Activated naive CD8-positive, alpha-beta T cell (primary cell): ENCODE data around the gene ADAM12.
"Not testable (repeated sequence)": the region's sequence is repeated elsewhere in the genome, so short reads cannot be mapped to it uniquely, and the experiment has no call there.

Experiments
- H3K27ac Mint-ChIP-seq: one replicate; pipeline ENCODE4 v1.8.0; 2021; ENCODE audit warnings: mixed read lengths
- H3K27me3 Mint-ChIP-seq: one replicate; pipeline ENCODE4 v1.8.0; 2021; ENCODE audit warnings: mixed read lengths
- H3K36me3 Mint-ChIP-seq: one replicate; pipeline ENCODE4 v1.8.0; 2021; ENCODE audit warnings: mixed read lengths
- H3K4me1 Mint-ChIP-seq: one replicate; pipeline ENCODE4 v1.8.0; 2021; ENCODE audit warnings: low read depth, mixed read lengths
- H3K4me3 Mint-ChIP-seq: one replicate; pipeline ENCODE4 v1.8.0; 2021; ENCODE audit warnings: mild to moderate bottlenecking, mixed read lengths
- H3K9me3 Mint-ChIP-seq: one replicate; pipeline ENCODE4 v1.8.0; 2021; ENCODE audit warnings: low read depth, mixed read lengths

ADAM12 gene

DNA sequence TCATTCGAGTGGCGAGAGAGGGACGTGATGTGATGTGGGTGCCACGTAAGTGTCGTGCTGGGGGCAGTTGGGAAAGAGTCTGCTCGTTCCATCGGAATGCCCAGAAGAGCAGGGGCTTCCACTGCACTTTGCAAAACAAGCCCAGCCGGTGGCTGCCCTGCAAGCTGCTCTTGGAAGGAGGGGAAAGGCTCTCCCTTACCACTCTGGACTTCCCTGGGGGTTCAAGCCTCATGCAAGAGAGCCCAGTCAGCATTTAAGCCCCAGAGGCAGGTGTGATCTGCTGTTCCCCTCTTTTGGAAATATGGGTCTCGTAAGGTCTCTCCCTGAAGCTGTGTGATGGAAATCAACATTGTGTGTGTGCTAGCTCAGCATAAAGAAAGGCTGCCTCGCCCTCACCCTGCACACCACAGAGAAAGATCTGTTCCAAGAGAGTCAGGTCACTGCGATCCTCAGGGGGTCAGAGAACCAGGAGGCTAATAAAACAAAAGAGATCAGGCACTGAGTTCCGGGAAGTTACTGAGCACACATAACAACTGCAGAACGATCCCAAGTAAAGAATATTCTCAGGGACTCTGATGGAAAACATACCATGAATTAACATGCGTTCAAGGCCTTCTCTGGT is 212.5 kb downstream of the ADAM12 start:
- Mint-ChIP-seq H3K27ac (no peak overlapping the region), H3K4me1 (no peaks in the 10 kb centered on the region), H3K27me3 (no peaks in the 10 kb centered on the region), H3K4me3 (no peak overlapping the region), H3K9me3 (no peaks in the 10 kb centered on the region), H3K36me3 (no peaks in the 10 kb centered on the region)

DNA sequence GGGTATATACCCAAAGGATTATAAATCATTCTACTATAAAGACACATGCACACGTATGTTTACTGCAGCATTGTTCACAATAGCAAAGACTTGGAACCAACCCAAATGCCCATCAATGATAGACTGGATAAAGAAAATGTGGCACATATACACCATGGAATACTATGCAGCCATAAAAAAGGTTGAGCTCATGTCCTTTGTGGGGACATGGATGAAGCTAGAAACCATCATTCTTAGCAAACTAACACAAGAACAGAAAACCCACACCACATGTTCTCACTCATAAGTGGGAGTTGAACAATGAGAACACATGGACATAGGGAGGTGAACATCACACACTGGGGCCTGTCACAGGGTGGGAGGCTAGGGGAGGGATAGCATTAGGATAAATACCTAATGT is 215.5 kb downstream of the ADAM12 start:
- H3K27me3 Mint-ChIP-seq, H3K36me3 Mint-ChIP-seq, H3K4me1 Mint-ChIP-seq, H3K27ac Mint-ChIP-seq, H3K4me3 Mint-ChIP-seq, H3K9me3 Mint-ChIP-seq: not testable (repeated sequence)

DNA sequence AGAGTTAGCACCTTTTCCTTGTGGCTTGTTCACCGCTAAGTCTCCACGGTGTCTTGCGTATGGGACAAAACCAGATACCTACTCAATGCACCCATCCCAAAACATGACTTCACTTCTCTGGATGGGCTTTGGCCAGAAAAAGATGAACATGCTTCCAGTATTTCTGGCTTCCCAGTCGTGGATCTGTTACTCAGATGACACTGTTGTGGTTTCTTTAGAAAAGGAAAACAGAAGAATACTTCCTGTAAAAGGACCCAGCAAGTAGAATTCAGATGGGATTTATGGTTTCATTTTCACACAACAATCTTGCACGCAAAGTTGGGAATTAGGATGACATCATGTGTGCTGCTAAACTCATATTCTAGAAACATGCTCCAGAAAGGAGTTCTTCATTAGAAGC is 216.7 kb downstream of the ADAM12 start:
- H3K9me3 Mint-ChIP-seq = no peaks in the 10 kb centered on the region
- no peaks in the 10 kb centered on the region for H3K36me3 Mint-ChIP-seq
- no peak overlapping the region for H3K27ac Mint-ChIP-seq
- no peaks in the 10 kb centered on the region for H3K27me3 Mint-ChIP-seq
- H3K4me1 Mint-ChIP-seq = no peaks in the 10 kb centered on the region
- H3K4me3 Mint-ChIP-seq = no peak overlapping the region

DNA sequence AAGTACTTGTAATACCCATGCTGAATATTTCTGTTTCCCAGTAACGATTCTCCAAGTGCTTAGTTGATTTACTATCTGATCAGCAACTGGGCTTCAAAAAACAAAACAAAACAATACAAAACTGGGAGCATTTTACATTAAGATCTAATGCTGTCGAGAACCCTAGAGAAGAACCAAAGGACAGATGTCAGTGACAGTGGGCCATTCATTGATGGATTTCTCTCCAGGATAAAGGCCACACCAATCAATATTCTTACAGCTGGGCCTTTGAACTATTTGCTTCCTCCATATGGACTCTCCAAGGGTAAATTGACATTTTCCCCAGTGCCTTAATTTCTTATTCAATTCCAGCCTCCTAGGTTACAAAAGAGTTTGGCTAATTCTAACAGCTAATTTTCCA is 217.5 kb downstream of the ADAM12 start:
- Mint-ChIP-seq H3K36me3 (no peaks in the 10 kb centered on the region), H3K27ac (no peak overlapping the region), H3K4me1 (no peaks in the 10 kb centered on the region), H3K27me3 (no peaks in the 10 kb centered on the region), H3K4me3 (no peak overlapping the region), H3K9me3 (no peaks in the 10 kb centered on the region)

DNA sequence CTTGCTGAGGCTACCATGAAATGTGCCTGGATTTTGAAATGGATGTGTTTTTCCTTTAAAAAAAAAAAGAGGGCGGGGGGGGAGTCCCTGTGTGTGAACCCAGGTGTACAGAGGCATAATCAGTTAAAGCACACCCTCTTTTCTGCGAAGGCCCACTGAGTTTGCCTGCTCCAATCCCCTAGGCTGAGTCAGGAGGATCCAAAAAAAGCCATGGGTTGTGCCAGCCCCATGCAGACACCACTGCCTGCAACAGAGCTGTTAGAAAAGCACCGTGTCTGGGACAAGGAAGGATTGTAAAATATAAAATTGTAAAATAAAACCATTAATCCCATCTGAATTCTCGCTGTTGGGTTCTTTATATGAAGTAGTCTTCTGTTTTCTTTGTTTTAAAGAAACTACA is 217.9 kb downstream of the ADAM12 start:
- H3K27ac Mint-ChIP-seq = no peak overlapping the region
- H3K4me1 Mint-ChIP-seq = no peaks in the 10 kb centered on the region
- no peaks in the 10 kb centered on the region for H3K9me3 Mint-ChIP-seq
- no peaks in the 10 kb centered on the region for H3K27me3 Mint-ChIP-seq
- H3K4me3 Mint-ChIP-seq = no peak overlapping the region
- H3K36me3 Mint-ChIP-seq = no peaks in the 10 kb centered on the region

DNA sequence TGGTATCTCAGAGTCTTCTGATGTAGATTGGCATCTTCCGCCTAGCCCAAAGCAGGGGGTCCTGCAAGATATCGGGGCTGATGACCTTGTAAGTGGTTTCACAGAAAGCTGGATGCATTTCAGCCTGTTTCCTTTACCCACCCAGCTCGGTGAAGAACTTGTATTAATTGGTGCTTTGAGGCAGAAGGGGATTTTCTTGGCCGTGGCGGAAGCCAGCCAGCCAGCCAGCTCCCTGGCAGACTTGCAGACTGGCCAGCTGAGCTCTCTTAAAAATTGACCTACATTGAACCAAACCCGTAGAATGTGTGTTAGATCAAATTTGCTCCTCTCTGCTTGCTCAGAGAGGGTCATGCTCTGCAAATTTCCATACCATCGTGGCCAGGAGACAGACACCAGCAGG is 218.4 kb downstream of the ADAM12 start:
- H3K36me3 Mint-ChIP-seq = no peaks in the 10 kb centered on the region
- H3K27ac Mint-ChIP-seq = no peak overlapping the region
- H3K9me3 Mint-ChIP-seq = no peaks in the 10 kb centered on the region
- H3K27me3 Mint-ChIP-seq = no peaks in the 10 kb centered on the region
- H3K4me1 Mint-ChIP-seq = no peaks in the 10 kb centered on the region
- H3K4me3 Mint-ChIP-seq = no peak overlapping the region

DNA sequence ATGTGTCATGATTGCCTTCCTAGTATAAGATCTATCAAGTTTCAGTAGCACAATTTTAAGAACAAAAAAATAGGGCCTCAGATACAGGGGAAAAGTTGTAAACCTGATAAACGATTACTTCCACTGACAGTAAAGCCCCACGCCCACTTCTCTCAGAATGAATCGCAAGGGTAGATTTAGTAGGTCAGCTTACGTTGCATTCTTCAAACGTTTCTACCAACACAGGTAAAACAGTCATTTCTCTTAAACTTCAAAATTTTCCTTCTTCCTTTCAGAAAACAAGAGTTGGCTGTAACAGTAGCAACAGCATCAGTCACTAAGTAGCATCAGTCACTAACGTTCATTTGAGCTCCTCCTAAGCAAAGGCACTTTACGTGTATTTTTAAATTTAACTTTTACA is 221.5 kb downstream of the ADAM12 start:
- Mint-ChIP-seq H3K27me3 (no peaks in the 10 kb centered on the region), H3K4me3 (no peak overlapping the region), H3K9me3 (no peaks in the 10 kb centered on the region), H3K4me1 (no peaks in the 10 kb centered on the region), H3K27ac (no peak overlapping the region), H3K36me3 (no peaks in the 10 kb centered on the region)

DNA sequence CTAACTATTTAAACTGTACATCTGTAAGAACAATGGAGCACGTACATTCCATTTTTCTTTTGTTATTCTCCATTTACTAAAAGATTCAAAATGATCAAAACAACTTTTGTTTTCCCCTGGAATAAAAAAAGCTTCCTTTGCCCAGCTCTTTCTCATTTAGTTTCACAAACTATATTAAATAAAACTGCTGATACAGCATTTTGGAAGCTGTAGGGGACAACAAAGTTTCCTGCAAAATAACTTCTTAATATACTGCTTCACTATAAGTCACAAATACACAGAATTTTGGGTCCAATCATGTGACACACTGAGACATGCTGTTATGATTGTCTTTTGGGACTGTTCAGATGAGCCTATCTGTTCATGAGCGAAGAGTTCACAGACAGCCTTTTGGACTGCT is 222.4 kb downstream of the ADAM12 start:
- H3K9me3 Mint-ChIP-seq = no peaks in the 10 kb centered on the region
- H3K4me1 Mint-ChIP-seq = no peaks in the 10 kb centered on the region
- H3K27me3 Mint-ChIP-seq = no peaks in the 10 kb centered on the region
- no peaks in the 10 kb centered on the region for H3K36me3 Mint-ChIP-seq
- H3K27ac Mint-ChIP-seq = no peak overlapping the region
- H3K4me3 Mint-ChIP-seq = no peak overlapping the region

DNA sequence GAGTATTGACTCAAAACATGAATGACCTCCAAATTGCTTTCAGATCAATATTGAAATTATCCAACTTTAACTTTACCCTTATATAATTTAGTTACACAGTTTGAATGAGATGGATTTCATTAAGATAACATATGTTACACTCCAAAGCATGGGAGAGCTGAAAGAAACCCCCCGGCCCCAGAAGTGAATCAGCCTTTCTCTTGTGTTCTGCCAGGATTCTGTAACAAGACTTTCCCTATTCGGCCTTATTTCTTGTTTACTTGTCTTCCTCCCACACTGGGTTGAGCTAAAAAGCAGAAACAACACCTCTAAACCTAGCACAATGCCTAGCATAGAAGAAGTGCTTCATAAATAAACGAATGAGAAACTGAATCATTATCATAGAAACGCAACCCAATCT is 224.8 kb downstream of the ADAM12 start:
- Mint-ChIP-seq H3K27ac (no peak overlapping the region), H3K4me1 (no peaks in the 10 kb centered on the region), H3K4me3 (no peak overlapping the region), H3K9me3 (no peaks in the 10 kb centered on the region), H3K36me3 (no peaks in the 10 kb centered on the region), H3K27me3 (no peaks in the 10 kb centered on the region)

DNA sequence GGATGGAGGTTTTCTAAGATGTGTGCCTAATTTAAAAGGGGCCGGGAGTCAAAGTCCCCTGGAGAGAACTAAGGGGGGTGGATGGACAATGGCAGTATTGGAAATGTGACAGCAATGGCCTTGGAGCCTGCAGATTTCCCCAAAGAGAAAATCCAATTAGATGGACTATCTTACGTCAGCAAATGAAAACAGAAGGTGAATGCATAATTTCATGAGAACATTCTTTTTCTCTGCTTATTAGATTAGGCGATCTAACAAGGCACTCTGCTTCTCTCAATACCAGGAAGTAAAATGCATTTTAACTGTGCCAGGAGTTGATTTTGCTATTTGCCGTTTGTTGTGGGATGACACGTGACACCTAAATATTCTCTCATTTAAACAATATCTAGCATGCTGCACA is 226.6 kb downstream of the ADAM12 start:
- Mint-ChIP-seq H3K4me1 (no peaks in the 10 kb centered on the region), H3K27ac (no peak overlapping the region), H3K9me3 (no peaks in the 10 kb centered on the region), H3K36me3 (no peaks in the 10 kb centered on the region), H3K4me3 (no peak overlapping the region), H3K27me3 (no peaks in the 10 kb centered on the region)

DNA sequence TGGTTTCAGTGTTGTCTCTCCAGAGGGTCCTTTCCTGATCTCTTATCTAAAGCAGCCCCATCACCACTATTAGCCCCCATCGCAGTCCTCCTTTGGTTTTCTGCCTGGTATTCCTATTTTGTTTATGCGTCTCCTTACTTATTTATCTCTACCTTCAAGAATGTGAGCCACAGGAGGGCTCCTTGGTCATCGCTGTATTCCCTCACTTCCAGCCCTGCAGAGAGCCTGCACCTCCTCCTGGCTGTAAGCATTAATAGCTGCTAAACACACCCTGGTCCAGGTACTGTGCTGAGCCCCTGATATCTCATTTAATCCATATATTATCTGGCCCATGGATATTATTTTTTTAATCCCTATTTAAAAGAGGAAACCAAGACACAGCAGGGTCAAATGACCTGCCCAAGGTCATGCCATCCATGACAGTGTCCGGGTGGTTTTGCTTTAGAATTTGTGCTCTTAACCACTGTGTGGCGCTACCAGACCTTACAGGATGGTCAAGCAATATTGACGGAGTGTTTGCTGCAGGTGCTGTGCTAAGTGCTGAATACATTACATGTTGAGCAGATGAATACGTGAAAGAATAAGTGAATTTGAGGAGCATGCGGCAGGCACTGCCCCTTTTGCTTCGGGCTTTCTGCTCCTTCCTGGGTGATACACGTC is 227.2 kb downstream of the ADAM12 start:
- Mint-ChIP-seq H3K27me3 (peaks cover 4% of the 10 kb centered on the region), H3K4me1 (no peaks in the 10 kb centered on the region), H3K9me3 (no peaks in the 10 kb centered on the region), H3K36me3 (no peaks in the 10 kb centered on the region), H3K4me3 (no peak overlapping the region), H3K27ac (no peak overlapping the region)

DNA sequence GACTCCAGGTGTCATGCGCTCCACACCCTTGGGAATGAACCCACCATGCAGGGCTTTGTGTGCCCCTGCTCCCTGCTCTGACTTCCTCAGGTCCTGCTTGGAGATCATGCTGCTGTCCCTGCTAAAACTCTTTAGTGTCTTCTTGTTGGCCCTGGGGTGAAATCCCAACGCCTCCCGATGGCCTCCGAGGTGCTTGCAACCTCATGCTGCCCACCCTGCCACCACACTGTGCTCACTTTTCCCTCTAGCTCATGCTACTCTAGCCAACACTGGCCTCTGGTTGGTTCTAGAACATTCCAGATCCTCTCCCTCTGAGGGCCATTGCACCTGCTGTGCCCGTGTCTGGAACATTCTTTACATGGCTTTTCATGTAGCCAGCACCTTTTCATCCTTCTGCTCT is 227.7 kb downstream of the ADAM12 start:
- no peaks in the 10 kb centered on the region for H3K4me1 Mint-ChIP-seq
- H3K4me3 Mint-ChIP-seq = no peak overlapping the region
- H3K27ac Mint-ChIP-seq = no peak overlapping the region
- no peaks in the 10 kb centered on the region for H3K9me3 Mint-ChIP-seq
- H3K27me3 Mint-ChIP-seq = peaks cover 6% of the 10 kb centered on the region
- H3K36me3 Mint-ChIP-seq = no peaks in the 10 kb centered on the region

DNA sequence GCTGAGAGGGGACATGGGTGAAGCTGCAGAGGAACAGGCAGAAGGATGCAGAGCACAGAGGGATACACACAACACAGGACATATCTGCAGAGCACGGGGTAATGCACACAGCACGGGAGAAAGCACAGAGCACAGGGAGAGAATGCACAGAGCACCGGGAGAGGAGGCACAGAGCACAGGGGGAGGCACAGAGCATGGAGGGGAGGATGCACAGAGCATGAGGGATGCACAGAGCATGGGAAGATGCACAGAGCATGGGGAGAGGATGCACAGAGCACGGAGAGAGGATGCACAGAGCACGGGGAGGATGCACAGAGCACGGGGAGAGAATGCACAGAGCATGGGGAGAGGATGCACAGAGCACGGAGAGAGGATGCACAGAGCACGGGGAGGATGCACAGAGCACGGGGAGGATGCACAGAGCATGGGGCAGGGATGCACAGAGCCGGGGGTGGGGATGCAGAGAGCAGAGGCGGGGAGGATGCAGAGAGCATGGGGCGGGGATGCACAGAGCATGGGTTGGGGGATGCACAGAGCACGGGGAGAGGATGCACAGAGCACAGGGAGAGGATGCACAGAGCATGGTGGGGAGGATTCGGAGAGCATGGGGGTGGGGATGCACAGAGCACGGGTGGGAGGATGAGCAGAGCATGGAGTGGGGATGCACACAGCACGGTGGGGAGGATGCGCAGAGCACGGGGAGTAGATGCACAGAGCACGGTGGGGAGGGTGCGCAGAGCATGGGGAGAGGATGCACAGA is 230.0 kb downstream of the ADAM12 start:
- no peaks in the 10 kb centered on the region for H3K36me3 Mint-ChIP-seq
- no peak overlapping the region for H3K27ac Mint-ChIP-seq
- no peaks in the 10 kb centered on the region for H3K4me1 Mint-ChIP-seq
- no peaks in the 10 kb centered on the region for H3K9me3 Mint-ChIP-seq
- H3K27me3 Mint-ChIP-seq = peaks cover 6% of the 10 kb centered on the region
- H3K4me3 Mint-ChIP-seq = no peak overlapping the region

DNA sequence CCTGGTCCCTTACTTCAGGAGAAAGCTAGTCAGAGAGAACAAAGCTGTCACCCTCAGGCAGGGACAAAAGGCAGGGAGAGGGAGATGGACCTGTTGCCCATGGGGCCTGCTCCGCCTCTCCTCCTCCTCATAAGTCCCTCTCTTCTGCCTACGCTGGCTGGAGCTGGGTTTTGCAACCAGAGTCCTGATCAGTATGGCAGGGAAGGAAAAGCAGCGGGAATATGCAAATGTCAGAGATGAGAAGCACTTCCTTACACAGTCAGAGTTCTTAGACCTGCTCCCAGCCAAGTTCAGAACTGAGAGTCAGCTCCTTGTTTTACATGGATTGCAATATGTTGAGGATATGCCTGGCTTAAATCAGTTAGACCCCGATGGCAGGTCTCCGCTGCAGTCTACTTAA is 231.1 kb downstream of the ADAM12 start:
- H3K27ac Mint-ChIP-seq = no peak overlapping the region
- H3K9me3 Mint-ChIP-seq = no peaks in the 10 kb centered on the region
- H3K36me3 Mint-ChIP-seq = no peaks in the 10 kb centered on the region
- H3K27me3 Mint-ChIP-seq = peaks cover 6% of the 10 kb centered on the region
- H3K4me1 Mint-ChIP-seq = no peaks in the 10 kb centered on the region
- H3K4me3 Mint-ChIP-seq = no peak overlapping the region

DNA sequence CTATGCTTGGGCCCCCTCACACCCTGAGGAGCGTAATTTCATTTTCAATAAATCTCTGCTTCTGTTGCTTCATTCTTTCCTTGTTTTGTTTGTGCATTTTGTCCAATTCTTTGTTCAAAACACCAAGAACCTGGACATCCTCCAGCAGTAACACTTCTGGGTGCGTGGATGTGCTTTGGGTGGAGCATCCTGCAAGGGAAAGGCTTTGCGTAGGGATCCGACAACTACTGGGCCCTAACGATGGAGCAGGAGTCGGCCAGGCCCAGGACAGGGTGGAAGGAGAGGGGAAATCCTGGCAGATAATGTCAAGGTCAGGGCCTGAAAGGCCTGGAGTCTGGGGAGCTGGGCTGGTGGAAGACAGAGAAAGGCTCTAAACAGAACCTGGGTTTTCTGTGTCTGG is 231.8 kb downstream of the ADAM12 start:
- H3K4me3 Mint-ChIP-seq = no peak overlapping the region
- no peaks in the 10 kb centered on the region for H3K4me1 Mint-ChIP-seq
- H3K36me3 Mint-ChIP-seq = no peaks in the 10 kb centered on the region
- H3K9me3 Mint-ChIP-seq = no peaks in the 10 kb centered on the region
- H3K27ac Mint-ChIP-seq = no peak overlapping the region
- peaks cover 6% of the 10 kb centered on the region for H3K27me3 Mint-ChIP-seq

DNA sequence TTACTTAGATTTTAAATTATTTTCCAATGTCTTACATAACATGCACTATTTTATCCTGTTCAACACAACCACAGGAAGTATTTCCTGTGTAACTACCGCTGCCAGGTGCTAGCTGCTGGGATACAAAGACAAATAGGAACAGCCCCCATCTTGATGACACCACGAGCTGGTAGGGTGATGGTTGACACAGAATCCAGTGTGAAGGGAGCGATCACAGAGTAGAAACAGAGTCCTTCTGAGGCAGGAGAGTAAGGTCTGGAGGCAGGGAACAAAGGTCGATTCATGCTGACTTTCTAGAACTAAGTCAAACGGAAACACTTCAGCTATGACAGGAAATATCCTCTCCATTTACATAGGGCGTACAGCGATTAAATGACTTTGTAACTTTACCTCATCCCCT is 232.3 kb downstream of the ADAM12 start:
- Mint-ChIP-seq H3K9me3 (no peaks in the 10 kb centered on the region), H3K4me1 (no peaks in the 10 kb centered on the region), H3K27me3 (peaks cover 6% of the 10 kb centered on the region), H3K36me3 (no peaks in the 10 kb centered on the region), H3K4me3 (no peak overlapping the region), H3K27ac (no peak overlapping the region)
